ENCODE data around the gene TRPC6.
"Not testable (repeated sequence)": the region's sequence is repeated elsewhere in the genome, so short reads cannot be mapped to it uniquely, and the experiment has no call there.

The TRPC6 gene

DNA sequence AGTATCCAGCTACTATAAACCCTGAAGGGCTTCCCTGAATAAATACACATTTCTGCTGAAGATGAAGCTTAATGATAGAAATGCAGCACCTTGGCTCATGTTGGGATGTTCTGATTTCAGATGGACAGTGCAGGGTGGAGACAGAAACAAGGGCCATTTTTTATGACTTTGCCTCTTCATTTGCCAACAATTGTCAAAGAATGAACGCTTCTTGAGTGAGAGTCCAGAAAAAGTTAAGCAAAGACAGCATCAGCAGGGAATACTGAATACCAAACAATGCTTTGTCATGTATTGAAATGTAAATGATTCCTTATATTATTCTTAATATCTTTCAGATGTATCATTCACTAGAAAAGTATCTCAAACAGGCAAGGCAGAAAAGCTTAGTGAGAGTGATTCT lies 84.9 kb downstream of the TRPC6 start:
- Mint-ChIP-seq H3K36me3 (ENCODE audit: low read depth) (no peaks in the 10 kb centered on the region), H3K9me3 (peaks cover 3% of the 10 kb centered on the region), H3K27ac (no peak overlapping the region), H3K4me1 (ENCODE audit: low read depth) (no peaks in the 10 kb centered on the region), H3K27me3 (ENCODE audit: low read depth) (no peaks in the 10 kb centered on the region), H3K4me3 (no peak overlapping the region)
- DNase-seq (ENCODE audit: low spot score): no peak

DNA sequence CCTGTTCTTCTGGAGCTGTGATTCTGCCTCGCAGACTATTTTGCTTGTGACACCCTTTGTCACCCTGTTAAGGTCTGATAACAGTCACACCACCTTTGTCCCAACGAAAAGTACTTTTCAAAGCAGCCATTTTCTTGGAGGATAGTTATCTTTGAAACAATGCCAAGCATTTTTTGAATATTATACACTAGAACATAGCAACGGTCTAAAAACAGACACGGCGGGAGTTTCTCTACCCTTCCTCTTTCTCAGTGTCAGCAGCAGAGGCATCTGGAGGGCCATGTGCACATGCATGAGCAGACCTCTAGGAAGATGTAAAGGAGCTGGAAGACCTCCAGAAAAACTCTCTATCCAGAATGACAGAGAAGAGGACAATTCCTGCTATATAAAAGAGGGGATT lies 86.5 kb downstream of the TRPC6 start:
- Mint-ChIP-seq H3K4me3 (no peak overlapping the region), H3K27me3 (ENCODE audit: low read depth) (no peaks in the 10 kb centered on the region), H3K36me3 (ENCODE audit: low read depth) (no peaks in the 10 kb centered on the region), H3K9me3 (peaks cover 3% of the 10 kb centered on the region), H3K27ac (no peak overlapping the region), H3K4me1 (ENCODE audit: low read depth) (no peaks in the 10 kb centered on the region)
- DNase-seq (ENCODE audit: low spot score): no peak

DNA sequence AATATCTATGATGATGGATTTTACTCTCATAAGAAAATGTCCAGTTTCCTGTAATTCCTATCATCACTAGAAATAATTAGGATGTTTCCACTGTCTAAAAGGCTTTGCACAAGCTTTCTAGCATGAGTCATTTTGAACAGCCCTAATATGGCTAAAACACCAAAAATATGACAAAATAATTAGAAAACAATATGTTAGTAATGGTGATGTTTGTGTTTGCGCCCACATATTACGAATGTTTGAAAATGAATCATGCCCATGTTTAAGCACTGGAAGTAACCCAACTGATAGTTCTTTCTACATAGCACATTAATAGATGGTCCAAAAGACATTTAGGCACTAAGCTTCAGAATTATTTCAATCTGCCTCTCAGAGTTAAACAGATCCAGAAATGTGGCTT lies 96.0 kb downstream of the TRPC6 start:
- Mint-ChIP-seq H3K4me3 (no peak overlapping the region), H3K27me3 (ENCODE audit: low read depth) (no peaks in the 10 kb centered on the region), H3K9me3 (no peaks in the 10 kb centered on the region), H3K4me1 (ENCODE audit: low read depth) (no peaks in the 10 kb centered on the region), H3K27ac (no peak overlapping the region), H3K36me3 (ENCODE audit: low read depth) (no peaks in the 10 kb centered on the region)
- no peak for DNase-seq (ENCODE audit: low spot score)

DNA sequence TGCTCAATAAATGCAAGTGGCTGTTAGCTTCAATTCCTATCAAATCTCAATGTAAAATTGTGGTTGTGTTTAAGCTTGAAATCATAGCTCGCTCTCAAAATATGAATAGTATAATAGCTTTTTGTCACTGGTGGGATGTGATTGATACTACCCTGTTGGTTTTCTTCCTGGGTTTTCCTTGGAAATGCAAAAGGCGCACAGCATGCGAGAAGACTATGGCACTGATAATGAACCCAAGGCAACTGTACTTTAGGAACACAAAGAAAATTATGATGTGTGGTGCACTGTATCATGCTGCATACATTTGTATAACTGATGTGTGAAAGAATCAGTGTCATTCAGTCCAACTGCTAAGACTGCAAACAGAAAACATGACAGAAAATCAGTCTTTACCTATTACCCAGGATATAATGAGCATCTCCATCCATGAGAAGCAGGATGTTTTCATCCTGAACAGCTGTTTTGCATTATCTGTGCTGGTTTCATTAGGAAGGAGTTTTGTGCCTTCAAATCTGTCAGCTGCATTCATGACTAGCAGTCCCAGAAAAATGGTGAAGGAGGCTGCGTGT lies 101.2 kb downstream of the TRPC6 start:
- no peaks in the 10 kb centered on the region for H3K36me3 Mint-ChIP-seq (ENCODE audit: low read depth)
- no peak overlapping the region for H3K27ac Mint-ChIP-seq
- no peak for DNase-seq (ENCODE audit: low spot score)
- H3K4me1 Mint-ChIP-seq (ENCODE audit: low read depth): no peaks in the 10 kb centered on the region
- H3K9me3 Mint-ChIP-seq: no peaks in the 10 kb centered on the region
- H3K4me3 Mint-ChIP-seq: no peak overlapping the region
- no peaks in the 10 kb centered on the region for H3K27me3 Mint-ChIP-seq (ENCODE audit: low read depth)

DNA sequence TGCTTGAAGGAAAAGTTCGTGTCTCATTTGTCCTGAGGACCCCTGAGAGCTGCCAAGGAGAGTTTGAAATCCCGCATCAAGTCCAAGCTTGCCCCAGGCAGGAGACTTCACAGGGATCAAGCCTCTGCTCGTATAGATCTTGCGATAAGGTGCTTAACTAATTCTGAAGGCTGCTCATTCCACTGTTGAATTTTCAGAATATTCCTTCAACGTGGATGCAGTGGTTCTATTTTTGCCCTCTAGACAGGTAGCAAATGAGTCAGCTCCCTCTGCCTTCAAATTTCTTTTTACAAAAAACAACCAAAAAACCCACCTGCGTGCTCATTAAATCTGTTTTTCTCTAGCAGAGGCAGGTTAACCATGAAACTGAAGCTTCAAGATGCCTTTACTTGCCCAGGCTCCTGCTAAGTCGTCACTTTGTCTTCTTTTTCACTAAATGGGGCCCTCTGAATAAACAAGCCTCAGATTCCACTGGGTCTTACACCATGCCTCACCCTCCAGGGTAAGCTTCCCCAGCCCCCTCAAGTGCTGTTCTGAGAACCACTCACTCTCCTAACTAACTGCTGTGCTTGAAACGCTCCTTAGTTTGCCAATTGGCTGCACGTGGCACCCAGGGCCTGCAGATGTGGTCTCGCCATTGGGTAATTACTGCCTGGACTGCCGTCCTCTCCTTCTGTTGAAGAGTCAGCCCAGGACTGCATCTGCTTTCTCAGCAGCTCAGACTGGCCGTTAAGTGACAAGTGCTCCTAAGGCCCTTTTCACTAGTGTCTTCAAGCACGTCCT lies 105.0 kb downstream of the TRPC6 start:
- H3K4me3 Mint-ChIP-seq: no peak overlapping the region
- H3K27ac Mint-ChIP-seq: no peak overlapping the region
- DNase-seq (ENCODE audit: low spot score): no peak
- no peaks in the 10 kb centered on the region for H3K27me3 Mint-ChIP-seq (ENCODE audit: low read depth)
- no peaks in the 10 kb centered on the region for H3K9me3 Mint-ChIP-seq
- no peaks in the 10 kb centered on the region for H3K36me3 Mint-ChIP-seq (ENCODE audit: low read depth)
- H3K4me1 Mint-ChIP-seq (ENCODE audit: low read depth): no peaks in the 10 kb centered on the region

- no peaks in the 10 kb centered on the region for H3K4me1 Mint-ChIP-seq (ENCODE audit: low read depth)
- H3K9me3 Mint-ChIP-seq: no peaks in the 10 kb centered on the region
- no peak for DNase-seq (ENCODE audit: low spot score)
- H3K27me3 Mint-ChIP-seq (ENCODE audit: low read depth): no peaks in the 10 kb centered on the region
- H3K36me3 Mint-ChIP-seq (ENCODE audit: low read depth): no peaks in the 10 kb centered on the region
- no peak overlapping the region for H3K27ac Mint-ChIP-seq
- no peak overlapping the region for H3K4me3 Mint-ChIP-seq
Measured at GRCh38 chr11:101477926-101478325, 105.9 kb downstream of the TRPC6 start.

GRCh38 chr11:101476191-101476590 lies 107.6 kb downstream of the TRPC6 start:
- Mint-ChIP-seq H3K36me3 (ENCODE audit: low read depth) (no peaks in the 10 kb centered on the region), H3K27me3 (ENCODE audit: low read depth) (no peaks in the 10 kb centered on the region), H3K9me3 (no peaks in the 10 kb centered on the region), H3K27ac (no peak overlapping the region), H3K4me1 (ENCODE audit: low read depth) (no peaks in the 10 kb centered on the region), H3K4me3 (no peak overlapping the region)
- no peak for DNase-seq (ENCODE audit: low spot score)

DNA sequence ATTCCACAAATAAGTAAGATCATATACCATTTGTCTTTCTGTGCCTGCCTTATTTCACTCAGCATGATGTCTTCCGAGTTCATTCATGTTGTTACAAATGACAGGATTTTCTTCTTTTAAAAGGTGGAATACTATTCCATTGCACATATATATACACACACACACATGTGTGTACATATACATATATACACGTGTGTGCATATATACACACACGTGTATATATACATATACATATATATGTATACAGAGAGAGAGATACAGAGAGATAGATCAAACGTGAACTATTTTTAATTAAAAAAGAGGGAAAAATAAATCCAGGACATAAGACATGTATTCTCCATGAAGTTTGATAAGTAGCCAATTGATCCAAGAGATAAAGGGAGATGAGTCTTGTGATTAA lies 108.1 kb downstream of the TRPC6 start:
- no peaks in the 10 kb centered on the region for H3K27me3 Mint-ChIP-seq (ENCODE audit: low read depth)
- no peak for DNase-seq (ENCODE audit: low spot score)
- no peak overlapping the region for H3K4me3 Mint-ChIP-seq
- no peak overlapping the region for H3K27ac Mint-ChIP-seq
- no peaks in the 10 kb centered on the region for H3K4me1 Mint-ChIP-seq (ENCODE audit: low read depth)
- H3K36me3 Mint-ChIP-seq (ENCODE audit: low read depth): no peaks in the 10 kb centered on the region
- no peaks in the 10 kb centered on the region for H3K9me3 Mint-ChIP-seq

DNA sequence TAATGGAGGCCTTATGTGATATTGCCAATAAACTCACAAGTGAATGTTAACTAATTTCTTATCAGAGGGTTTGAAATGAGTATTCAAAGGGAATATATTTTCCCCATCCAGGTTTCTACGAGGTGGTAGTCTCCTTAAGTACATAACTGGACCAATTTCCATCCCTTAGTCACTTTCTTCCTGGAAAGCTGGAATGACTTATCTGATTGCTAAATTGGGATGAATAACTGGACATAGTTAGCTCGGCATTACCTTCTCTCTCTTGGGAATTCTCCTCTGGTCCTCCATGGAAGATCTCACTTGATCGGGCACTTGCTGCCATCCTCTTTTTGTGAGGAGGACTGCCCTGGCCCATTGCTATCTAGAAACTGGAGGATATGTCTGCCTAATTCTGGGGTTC lies 109.1 kb downstream of the TRPC6 start:
- Mint-ChIP-seq H3K36me3 (ENCODE audit: low read depth) (no peaks in the 10 kb centered on the region), H3K9me3 (no peaks in the 10 kb centered on the region), H3K4me1 (ENCODE audit: low read depth) (no peaks in the 10 kb centered on the region), H3K4me3 (no peak overlapping the region), H3K27me3 (ENCODE audit: low read depth) (no peaks in the 10 kb centered on the region), H3K27ac (no peak overlapping the region)
- no peak for DNase-seq (ENCODE audit: low spot score)

DNA sequence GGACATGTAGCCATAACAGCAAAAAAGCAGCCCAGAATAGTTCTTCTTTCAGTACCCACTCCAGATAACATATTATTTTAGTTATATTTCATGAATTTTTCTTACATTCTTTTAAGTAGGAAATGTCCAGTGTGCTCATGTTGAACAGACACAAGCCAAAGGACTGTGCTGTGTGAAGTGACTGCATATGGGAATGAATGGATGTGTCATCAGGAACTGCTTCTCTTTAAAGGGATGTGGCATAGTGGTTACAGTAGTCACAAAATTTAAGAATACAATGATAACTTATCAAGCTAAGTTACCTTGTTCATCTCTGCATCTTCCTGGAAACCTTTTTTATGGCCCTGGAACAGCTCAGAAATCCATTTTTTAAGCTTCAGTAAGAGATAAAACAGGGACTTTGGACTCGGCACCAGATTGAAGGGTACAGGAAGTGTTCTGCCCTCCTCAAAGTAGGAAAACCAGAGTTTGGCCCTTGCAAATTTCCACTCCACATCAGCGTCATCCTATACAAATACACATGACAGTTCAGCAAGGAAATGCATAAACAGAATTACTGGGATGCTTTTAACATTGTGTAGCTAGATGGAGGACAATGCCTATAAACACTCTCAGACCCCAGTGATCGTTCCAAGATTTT lies 112.8 kb downstream of the TRPC6 start:
- Mint-ChIP-seq H3K4me3 (no peak overlapping the region), H3K27me3 (ENCODE audit: low read depth) (no peaks in the 10 kb centered on the region), H3K9me3 (no peaks in the 10 kb centered on the region), H3K27ac (no peak overlapping the region), H3K4me1 (ENCODE audit: low read depth) (no peaks in the 10 kb centered on the region), H3K36me3 (ENCODE audit: low read depth) (no peaks in the 10 kb centered on the region)
- DNase-seq (ENCODE audit: low spot score): no peak

- Mint-ChIP-seq H3K4me1 (ENCODE audit: low read depth) (no peaks in the 10 kb centered on the region), H3K27me3 (ENCODE audit: low read depth) (no peaks in the 10 kb centered on the region), H3K36me3 (ENCODE audit: low read depth) (no peaks in the 10 kb centered on the region), H3K9me3 (no peaks in the 10 kb centered on the region), H3K4me3 (no peak overlapping the region), H3K27ac (no peak overlapping the region)
- DNase-seq (ENCODE audit: low spot score): no peak
Measured at GRCh38 chr11:101470419-101470818, 113.4 kb downstream of the TRPC6 start.

GRCh38 chr11:101466352-101466751 lies 117.5 kb downstream of the TRPC6 start:
- no peak overlapping the region for H3K27ac Mint-ChIP-seq
- H3K27me3 Mint-ChIP-seq (ENCODE audit: low read depth): no peaks in the 10 kb centered on the region
- no peaks in the 10 kb centered on the region for H3K36me3 Mint-ChIP-seq (ENCODE audit: low read depth)
- no peaks in the 10 kb centered on the region for H3K4me1 Mint-ChIP-seq (ENCODE audit: low read depth)
- no peak overlapping the region for H3K4me3 Mint-ChIP-seq
- H3K9me3 Mint-ChIP-seq: no peaks in the 10 kb centered on the region
- DNase-seq (ENCODE audit: low spot score): no peak

DNA sequence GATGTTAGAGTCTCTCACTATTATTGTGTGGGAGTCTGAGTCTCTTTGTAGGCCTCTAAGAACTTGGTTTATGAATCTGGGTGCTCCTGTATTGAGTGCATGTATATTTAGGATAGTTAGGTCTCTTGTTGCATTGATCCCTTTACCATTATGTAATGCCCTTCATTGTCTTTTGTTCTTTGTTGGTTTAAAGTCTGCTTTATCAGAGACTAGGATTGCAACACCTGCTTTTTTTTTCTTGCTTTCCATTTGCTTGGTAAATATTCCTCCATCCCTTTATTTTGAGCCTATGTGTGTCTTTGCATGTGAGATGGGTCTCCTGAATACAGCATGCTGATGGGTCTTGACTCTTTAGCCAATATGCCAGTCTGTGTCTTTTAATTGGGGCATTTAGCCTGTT lies 119.4 kb downstream of the TRPC6 start:
- not testable (repeated sequence) for H3K27me3 Mint-ChIP-seq (ENCODE audit: low read depth); H3K9me3 Mint-ChIP-seq; DNase-seq (ENCODE audit: low spot score); H3K27ac Mint-ChIP-seq; H3K36me3 Mint-ChIP-seq (ENCODE audit: low read depth); H3K4me1 Mint-ChIP-seq (ENCODE audit: low read depth); H3K4me3 Mint-ChIP-seq

- no peak for DNase-seq (ENCODE audit: low spot score)
- Mint-ChIP-seq H3K36me3 (ENCODE audit: low read depth) (no peaks in the 10 kb centered on the region), H3K9me3 (no peaks in the 10 kb centered on the region), H3K4me3 (no peak overlapping the region), H3K4me1 (ENCODE audit: low read depth) (no peaks in the 10 kb centered on the region), H3K27ac (no peak overlapping the region), H3K27me3 (ENCODE audit: low read depth) (no peaks in the 10 kb centered on the region)
Measured at GRCh38 chr11:101459020-101459419, 124.8 kb downstream of the TRPC6 start.

All from T-helper 2 cell treated with Interferon-gamma antibody and Interleukin-4, amounts not matched to agents 5 μg/mL and 100 μg/mL, for 36 hours (primary cell).